IMR-90 (cell line): Measurements from ENCODE around the gene CNTFR. TPM values are rescaled to one million over a fixed set of nuclear protein-coding genes. Genes with fewer than 3 reads are reported as not detected.

Experiments used
- ATAC-seq: fragments of 200-7000 bp; cut with Tn5 transposase; 2 replicates; pipeline ENCODE4 v1.9.1; 2020; ENCODE audit warnings: low read depth, mild to moderate bottlenecking, moderate library complexity
- BruUV-seq: library from RNA; stranded (reverse); fragments of 400-500 nt; replicated peaks from 2 replicates; lab custom pipeline; 2021; lab: Mats Ljungman, UMichigan
- CTCF ChIA-PET: fragments of 300-600 bp; formaldehyde crosslinking; extraction: SDS; loops from one replicate; lab custom pipeline; 2021; ENCODE audit warnings: antibody characterized with exemption; lab: Yijun Ruan, JAX
- POLR2A ChIA-PET: fragments of 300-600 bp; sonication (Branson Sonifier 250); formaldehyde crosslinking; loops from one replicate; lab custom pipeline; 2022; ENCODE audit warnings: antibody characterized with exemption; ENCODE audit not compliant: unreplicated experiment; lab: Charles Lee
- DNase-seq: peaks from one replicate; pipeline ENCODE4 v3.0.0; 2013
- H2AFZ ChIP-seq: replicated peaks from 2 replicates; pipeline ENCODE3; 2013; ENCODE audit warnings: low read length, mild to moderate bottlenecking; ENCODE audit not compliant: poor library complexity
- H2AK5ac ChIP-seq: 2 replicates; pipeline ENCODE4 v1.6.1; 2013; ENCODE audit warnings: low read depth, low read length, inconsistent platforms
- H2AK9ac ChIP-seq: replicated peaks from 2 replicates; pipeline ENCODE3; 2013; ENCODE audit warnings: mild to moderate bottlenecking, low read depth, low read length, moderate library complexity; ENCODE audit not compliant: poor library complexity
- H2BK120ac ChIP-seq: 2 replicates; pipeline ENCODE4 v1.6.1; 2013; ENCODE audit warnings: low read depth, low read length, inconsistent platforms
- H2BK15ac ChIP-seq: 3 replicates; pipeline ENCODE4 v1.6.1; 2013; ENCODE audit warnings: low read depth, low read length, inconsistent platforms
- H2BK20ac ChIP-seq: 2 replicates; pipeline ENCODE4 v1.6.1; 2013; ENCODE audit warnings: low read depth, mild to moderate bottlenecking, inconsistent platforms, low read length, moderate library complexity
- H2BK5ac ChIP-seq: 2 replicates; pipeline ENCODE4 v1.6.1; 2013; ENCODE audit warnings: mild to moderate bottlenecking, low read depth, low read length, inconsistent platforms; ENCODE audit not compliant: poor library complexity, severe bottlenecking
- H3K14ac ChIP-seq: replicated peaks from 2 replicates; pipeline ENCODE4 v1.6.1; 2013; ENCODE audit warnings: low read depth, low read length, inconsistent platforms
- H3K18ac ChIP-seq: 2 replicates; pipeline ENCODE4 v1.6.1; 2013; ENCODE audit warnings: low read depth, low read length, control low read depth
- H3K23ac ChIP-seq: 2 replicates; pipeline ENCODE4 v1.6.1; 2013; ENCODE audit warnings: low read depth, low read length, inconsistent platforms
- H3K27ac ChIP-seq: 2 replicates; pipeline ENCODE4 v1.5.1; 2013; ENCODE audit warnings: mild to moderate bottlenecking, control low read depth, low read length; ENCODE audit not compliant: insufficient read depth
- H3K27me3 ChIP-seq: 2 replicates; pipeline ENCODE4 v1.6.1; 2013; ENCODE audit warnings: low read length; ENCODE audit not compliant: control insufficient read depth, insufficient read depth
- H3K36me3 ChIP-seq: 2 replicates; pipeline ENCODE4 v1.6.1; 2013; ENCODE audit warnings: low read length, mixed read lengths; ENCODE audit not compliant: control insufficient read depth, insufficient read depth
- H3K4ac ChIP-seq: 2 replicates; pipeline ENCODE4 v1.6.1; 2013; ENCODE audit warnings: low read depth, low read length, inconsistent platforms
- H3K4me1 ChIP-seq: 2 replicates; pipeline ENCODE4 v1.6.1; 2013; ENCODE audit warnings: low read length, mixed read lengths; ENCODE audit not compliant: control insufficient read depth, insufficient read depth
- H3K4me2 ChIP-seq: 2 replicates; pipeline ENCODE4 v1.6.1; 2013; ENCODE audit warnings: low read depth, mild to moderate bottlenecking, control low read depth, low read length, moderate library complexity
- H3K4me3 ChIP-seq: 2 replicates; pipeline ENCODE4 v1.5.1; 2013; ENCODE audit warnings: low read depth, mild to moderate bottlenecking, control low read depth, low read length, moderate library complexity; ENCODE audit not compliant: insufficient read depth
- H3K56ac ChIP-seq: 2 replicates; pipeline ENCODE4 v1.6.1; 2013; ENCODE audit warnings: low read length, inconsistent platforms; ENCODE audit not compliant: insufficient read depth; ENCODE audit errors: extremely low read depth
- H3K79me1 ChIP-seq, 2 experiments: 2 replicates each; pipeline ENCODE4 v1.6.1; 2013; ENCODE audit warnings: low read length in 2 of 2, inconsistent platforms in 1 of 2, low read depth in 1 of 2
- H3K9ac ChIP-seq: 2 replicates; pipeline ENCODE4 v1.6.1; 2013; ENCODE audit warnings: low read depth, low read length, control low read depth
- H3K9me1 ChIP-seq: 2 replicates; pipeline ENCODE4 v1.6.1; 2013; ENCODE audit warnings: low read length, inconsistent platforms; ENCODE audit not compliant: insufficient read depth
- H3K9me3 ChIP-seq: 2 replicates; pipeline ENCODE4 v1.6.1; 2013; ENCODE audit warnings: low read length; ENCODE audit not compliant: control insufficient read depth, insufficient read depth
- H4K20me1 ChIP-seq: 2 replicates; pipeline ENCODE4 v1.6.1; 2013; ENCODE audit warnings: low read length, inconsistent platforms; ENCODE audit not compliant: insufficient read depth
- H4K5ac ChIP-seq: 2 replicates; pipeline ENCODE4 v1.6.1; 2013; ENCODE audit warnings: mild to moderate bottlenecking, low read depth, low read length, control low read depth
- H4K8ac ChIP-seq, 2 experiments: 2 replicates each; pipeline ENCODE4 v1.6.1; 2013; ENCODE audit warnings: low read depth in 2 of 2, low read length in 2 of 2, control low read depth in 1 of 2, inconsistent platforms in 1 of 2
- H4K91ac ChIP-seq: 2 replicates; pipeline ENCODE4 v1.6.1; 2013; ENCODE audit warnings: low read depth, low read length, inconsistent platforms; ENCODE audit not compliant: insufficient read depth
- BHLHE40 ChIP-seq: fragments of 150-350 bp; IDR thresholded peaks from 2 replicates; pipeline ENCODE4 v1.6.1; 2016; ENCODE audit warnings: mild to moderate bottlenecking, low read depth, low read length
- MAFK ChIP-seq: IDR thresholded peaks from 2 replicates; pipeline ENCODE4 v1.6.1; 2012; ENCODE audit warnings: low read depth, low read length, improper control_type of control experiment
- MAZ ChIP-seq: IDR thresholded peaks from 2 replicates; pipeline ENCODE4 v1.6.1; 2012; ENCODE audit warnings: low read depth, mild to moderate bottlenecking, low read length, improper control_type of control experiment, moderate library complexity, borderline replicate concordance
- WGBS, 2 experiments: methylation state at CpG; one replicate each; pipeline versions ENCODE4 v1.1.5 to v1.1.7; 2013; ENCODE audit warnings: missing lambda C conversion rate in 2 of 2; ENCODE audit not compliant: insufficient read length in 1 of 2; ENCODE audit errors: extremely low coverage in 2 of 2; 5-methylcytosine and 5-hydroxymethylcytosine counted together
- dilution Hi-C: fragments of 300-500 bp; cut with HindIII; formaldehyde crosslinking; loops from one replicate; pipeline ENCODE4 v1.14.3; 2018; ENCODE audit warnings: low sequenced_read_pairs; ENCODE audit not compliant: unreplicated experiment
- in situ Hi-C: fragments of 300-500 bp; cut with MboI; formaldehyde crosslinking; loops from 3 replicates; pipeline ENCODE4 v1.14.3; 2019; ENCODE audit warnings: low sequenced_read_pairs, inconsistent platforms, mixed read lengths
- intact Hi-C: fragments of 100-400 bp; cut with micrococcal nuclease; formaldehyde crosslinking; loops from 2 replicates; pipeline ENCODE4 v1.10.0; 2022
- polyA plus RNA-seq, 3 experiments: library from polyadenylated mRNA; depleted of rRNA; stranded (reverse); fragments of >200 nt; gene quantifications; 2 replicates each; pipeline ENCODE4 v1.2.3, GENCODE V29; 2012; ENCODE audit warnings: low replicate concordance in 1 of 3
- total RNA-seq: library from RNA; depleted of rRNA; stranded (reverse); fragments of >200 nt; gene quantifications from 2 replicates; pipeline ENCODE4 v1.2.3, GENCODE V29; 2012

Gene CNTFR
- total and polyA plus RNA-seq, 2 of the 4 experiments (the other 2 are of a cell fraction) = not detected

DNA sequence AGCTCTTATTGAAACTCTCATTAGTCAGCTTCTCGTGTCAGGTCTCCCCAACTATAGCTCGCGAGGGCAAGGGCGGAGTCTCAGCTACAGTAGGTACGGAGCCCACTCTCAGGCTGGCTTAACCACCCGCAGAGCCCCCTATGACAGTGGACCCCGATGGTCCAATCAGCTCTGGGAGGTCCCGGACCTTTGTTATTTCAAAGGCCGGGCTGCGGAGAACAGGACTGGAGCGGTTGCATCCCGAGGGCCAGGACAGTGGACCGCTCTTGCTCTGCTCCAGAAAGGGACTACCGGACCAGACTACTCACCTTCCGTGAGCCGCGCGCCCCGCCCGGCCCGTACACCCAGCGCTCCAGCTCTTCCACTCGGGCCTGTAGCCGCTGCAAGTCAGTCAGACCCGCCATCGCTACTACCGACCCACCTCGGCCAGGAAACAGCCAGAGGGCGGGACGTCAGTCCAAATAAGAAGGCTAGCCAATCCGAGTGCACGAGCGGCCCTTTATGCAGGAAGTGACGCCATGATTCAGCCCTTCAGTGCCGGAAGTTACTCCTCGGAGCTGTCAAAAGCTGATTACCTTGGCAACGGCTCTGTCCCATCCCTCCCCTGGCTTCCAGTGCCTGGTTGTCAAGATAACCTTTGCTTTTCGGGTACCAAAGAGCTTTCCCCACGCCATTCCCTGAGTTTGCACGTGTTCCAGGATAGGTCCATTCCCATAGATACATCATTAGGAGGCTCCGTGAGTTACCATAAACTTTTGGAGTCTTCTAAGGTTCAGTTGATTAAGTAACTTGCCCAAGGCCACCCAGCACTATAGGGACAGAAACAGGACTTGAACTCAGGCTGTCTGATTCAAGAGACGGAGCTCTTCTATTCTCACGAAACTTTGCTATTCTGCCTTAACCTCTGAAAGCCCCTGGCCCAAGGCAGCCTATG, 30.8 kb upstream of the CNTFR start, which contains the start of gene DCTN3 (continued):
- TF ChIP-seq BHLHE40 = no peak

DNA sequence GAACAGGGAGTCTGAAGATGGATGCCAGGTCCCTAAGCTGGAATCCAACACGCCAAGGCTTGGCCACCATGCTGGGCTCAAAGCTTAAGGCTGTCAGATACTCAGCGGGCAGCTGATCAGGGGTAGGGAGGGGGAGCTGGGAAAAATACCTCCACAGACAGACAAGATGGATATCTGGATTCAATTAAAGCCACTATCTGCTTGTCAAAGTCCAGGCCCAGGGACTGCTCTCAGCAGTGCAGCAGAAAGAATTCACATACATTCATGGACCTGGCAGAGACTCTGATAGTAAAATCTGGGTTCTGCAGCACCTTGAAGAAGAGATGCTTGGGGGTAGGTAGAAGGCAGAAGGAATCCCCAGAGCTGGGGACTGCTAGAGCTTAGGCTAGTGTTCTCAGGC, 25.6 kb upstream of the CNTFR start:
- H4K20me1 ChIP-seq = no peaks in the 10 kb centered on the region
- ATAC-seq (no peak), DNase-seq (no peak)
- no peak for TF ChIP-seq MAZ
- no peak for TF ChIP-seq MAFK
- H4K8ac ChIP-seq = no peak overlapping the region
- ChIA-PET CTCF (no interaction called here), POLR2A (no interaction called here)
- no peak overlapping the region for H3K18ac ChIP-seq
- H2AK5ac ChIP-seq = no peak overlapping the region
- no peak overlapping the region for H2BK20ac ChIP-seq
- no peak overlapping the region for H2BK120ac ChIP-seq
- no CpG with 5 or more reads among the region's 2 CpGs for WGBS, 2 experiments
- no peak overlapping the region for H3K4ac ChIP-seq
- no peak overlapping the region for H4K91ac ChIP-seq
- no peak overlapping the region for H3K9ac ChIP-seq
- no peaks in the 10 kb centered on the region for H3K9me3 ChIP-seq
- H3K36me3 ChIP-seq = peaks cover 25% of the 10 kb centered on the region
- peaks cover 10% of the 10 kb centered on the region for H3K4me1 ChIP-seq
- no peak overlapping the region for H3K56ac ChIP-seq
- dilution Hi-C loops (no loop called here), intact Hi-C loops (no loop called here), in situ Hi-C loops (no loop called here)
- peaks cover 16 to 32% of the 10 kb centered on the region in 2 experiments for H3K79me1 ChIP-seq
- H3K23ac ChIP-seq = no peak overlapping the region
- H4K5ac ChIP-seq = no peak overlapping the region
- H2AK9ac ChIP-seq = no peak overlapping the region
- no peak overlapping the region for H3K4me2 ChIP-seq
- no peak overlapping the region for H3K27ac ChIP-seq
- no peak overlapping the region for H2AFZ ChIP-seq
- peaks cover 18% of the 10 kb centered on the region for H3K9me1 ChIP-seq
- H3K27me3 ChIP-seq = no peaks in the 10 kb centered on the region
- no TSS peak for BruUV-seq
- no peak overlapping the region for H3K4me3 ChIP-seq
- no peak overlapping the region for H3K14ac ChIP-seq
- H2BK15ac ChIP-seq = no peak overlapping the region
- H2BK5ac ChIP-seq = no peak overlapping the region
